PFSK-1 (cell line): ENCODE data around the gene PTPN14.

Source experiments
- POLR2AphosphoS5 ChIP-seq: IDR thresholded peaks from 2 replicates; pipeline ENCODE4 v1.6.1; 2012; ENCODE audit warnings: low read depth, mild to moderate bottlenecking, control low read depth, low read length, moderate library complexity
- REST ChIP-seq, 2 experiments: IDR thresholded peaks; 2 replicates each; pipeline versions ENCODE4 v1.6.1 to v1.8.0; 2011 to 2012; ENCODE audit warnings: low read depth in 2 of 2, low read length in 2 of 2, control low read depth in 1 of 2, inconsistent platforms in 1 of 2, mild to moderate bottlenecking in 1 of 2, moderate library complexity in 1 of 2; ENCODE audit not compliant: insufficient read depth in 1 of 2
- SIN3A ChIP-seq: IDR thresholded peaks from 2 replicates; pipeline ENCODE4 v1.6.1; 2012; ENCODE audit warnings: mild to moderate bottlenecking, low read length, moderate library complexity, borderline replicate concordance; ENCODE audit not compliant: insufficient read depth

GRCh38 chr1:214523124-214523824 is 28.1 kb downstream of the PTPN14 start:
- TF ChIP-seq POLR2AphosphoS5 (no peak), REST (IDR thresholded peaks at IDR 0.05; ENCODE audit: insufficient read depth in 1 of 2, low read depth in 2 of 2, low read length in 2 of 2) (no peak), SIN3A (no peak)
